OCI-LY3 (cell line): ENCODE results near the gene AFF2.

ENCODE experiments used
- H2AFZ ChIP-seq: fragments of 200-600, 300-600 bp; shearing (Covaris generic); 2 replicates; pipeline ENCODE4 v1.6.0; 2014; ENCODE audit warnings: antibody characterized with exemption, low read depth, low read length
- H3K27ac ChIP-seq: fragments of 200-600, 300-600 bp; sonication (generic); 2 replicates; pipeline ENCODE4 v1.5.1; 2014; ENCODE audit warnings: mild to moderate bottlenecking, low read length, moderate library complexity, mixed read lengths
- H3K27me3 ChIP-seq: fragments of 200-600, 300-600 bp; sonication (generic); 2 replicates; pipeline ENCODE4 v1.6.1; 2014; ENCODE audit warnings: low read depth, low read length, mixed read lengths
- H3K36me3 ChIP-seq: fragments of 200-600, 300-600 bp; sonication (generic); replicated peaks from 2 replicates; pipeline ENCODE3; 2014; ENCODE audit warnings: low read depth, low read length, mixed read lengths
- H3K4me1 ChIP-seq: fragments of 300-600, 200-600 bp; sonication (generic); 2 replicates; pipeline ENCODE4 v1.6.1; 2014; ENCODE audit warnings: low read length, mixed read lengths
- H3K4me2 ChIP-seq: fragments of 200-600, 300-600 bp; sonication (generic); 2 replicates; pipeline ENCODE4 v1.6.1; 2014; ENCODE audit warnings: low read length, mixed read lengths
- H3K4me3 ChIP-seq: fragments of 300-600, 200-600 bp; sonication (generic); 2 replicates; pipeline ENCODE4 v1.5.1; 2014; ENCODE audit warnings: antibody characterized with exemption, mild to moderate bottlenecking, low read length, moderate library complexity
- H3K79me2 ChIP-seq: fragments of 300-600, 200-600 bp; shearing (Covaris generic); 2 replicates; pipeline ENCODE4 v1.6.1; 2014; ENCODE audit warnings: mild to moderate bottlenecking, low read length, mixed read lengths
- H3K9ac ChIP-seq: fragments of 300-600, 200-600 bp; shearing (Covaris generic); 2 replicates; pipeline ENCODE4 v1.6.0; 2014; ENCODE audit warnings: mild to moderate bottlenecking, low read length, moderate library complexity
- H3K9me3 ChIP-seq: fragments of 200-600, 300-600 bp; shearing (Covaris generic); 2 replicates; pipeline ENCODE4 v1.6.1; 2014; ENCODE audit warnings: low read length, mixed read lengths; ENCODE audit not compliant: insufficient read depth
- H4K20me1 ChIP-seq: fragments of 200-600, 300-600 bp; sonication (generic); 2 replicates; pipeline ENCODE4 v1.6.1; 2016; ENCODE audit warnings: low read length, mixed read lengths; ENCODE audit not compliant: insufficient read depth
- EZH2phosphoT487 ChIP-seq: fragments of 200-600 bp; shearing (Covaris generic); IDR thresholded peaks from 2 replicates; pipeline ENCODE4 v1.6.1; 2018; ENCODE audit warnings: antibody characterized with exemption, mixed run types, low read depth
- TF ChIP-seq, protein P1 (sequence below): fragments of 200-600, 300-600 bp; sonication (generic); IDR thresholded peaks from 2 replicates; pipeline ENCODE4 v1.5.1; 2014; ENCODE audit warnings: antibody characterized with exemption, low read length, low read depth

Gene AFF2

DNA sequence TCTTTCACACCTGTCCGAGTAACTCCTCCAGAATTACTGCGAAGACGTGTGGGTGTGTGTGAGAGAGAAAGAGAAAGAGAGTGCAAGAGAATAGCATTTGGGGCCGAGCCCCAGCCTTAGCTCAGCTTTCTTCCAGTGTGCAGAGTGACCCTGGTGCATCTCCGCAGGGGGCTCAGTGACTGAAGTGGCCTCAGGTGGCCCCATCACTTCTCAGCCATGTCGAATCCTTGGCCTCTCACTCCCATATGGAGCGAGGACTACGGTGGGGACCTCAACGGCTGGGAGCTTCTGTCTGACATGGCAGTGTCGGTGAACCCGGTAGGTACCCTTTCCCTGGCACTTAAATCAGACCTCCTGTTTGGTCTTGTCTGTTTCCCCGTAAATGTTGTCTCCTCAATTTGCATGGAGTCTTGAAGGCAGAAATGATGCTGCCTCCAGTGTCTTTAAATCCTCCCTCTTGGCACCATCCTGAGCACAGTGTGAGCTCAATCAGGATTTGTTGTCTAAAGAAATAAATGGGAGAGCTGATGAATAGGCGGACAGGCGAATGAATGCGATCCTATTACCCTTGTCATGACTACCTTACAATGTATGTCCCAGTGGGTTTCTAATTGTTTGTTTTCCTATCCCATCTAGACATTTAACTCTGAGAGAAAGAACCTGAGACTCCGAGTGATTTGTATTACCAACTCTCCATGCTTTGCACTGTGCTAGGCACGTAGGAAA lies 305.9 kb downstream of the AFF2 start:
- Histone ChIP-seq H2AFZ (no peak overlapping the region), H4K20me1 (no peaks in the 10 kb centered on the region), H3K4me1 (no peaks in the 10 kb centered on the region), H3K9me3 (no peaks in the 10 kb centered on the region), H3K9ac (no peak overlapping the region), H3K36me3 (no peaks in the 10 kb centered on the region), H3K27ac (no peak overlapping the region), H3K4me2 (no peak overlapping the region), H3K27me3 (no peaks in the 10 kb centered on the region), H3K79me2 (no peaks in the 10 kb centered on the region), H3K4me3 (no peak overlapping the region)
- no peak for TF ChIP-seq EZH2phosphoT487
- TF ChIP-seq, protein P1, sequence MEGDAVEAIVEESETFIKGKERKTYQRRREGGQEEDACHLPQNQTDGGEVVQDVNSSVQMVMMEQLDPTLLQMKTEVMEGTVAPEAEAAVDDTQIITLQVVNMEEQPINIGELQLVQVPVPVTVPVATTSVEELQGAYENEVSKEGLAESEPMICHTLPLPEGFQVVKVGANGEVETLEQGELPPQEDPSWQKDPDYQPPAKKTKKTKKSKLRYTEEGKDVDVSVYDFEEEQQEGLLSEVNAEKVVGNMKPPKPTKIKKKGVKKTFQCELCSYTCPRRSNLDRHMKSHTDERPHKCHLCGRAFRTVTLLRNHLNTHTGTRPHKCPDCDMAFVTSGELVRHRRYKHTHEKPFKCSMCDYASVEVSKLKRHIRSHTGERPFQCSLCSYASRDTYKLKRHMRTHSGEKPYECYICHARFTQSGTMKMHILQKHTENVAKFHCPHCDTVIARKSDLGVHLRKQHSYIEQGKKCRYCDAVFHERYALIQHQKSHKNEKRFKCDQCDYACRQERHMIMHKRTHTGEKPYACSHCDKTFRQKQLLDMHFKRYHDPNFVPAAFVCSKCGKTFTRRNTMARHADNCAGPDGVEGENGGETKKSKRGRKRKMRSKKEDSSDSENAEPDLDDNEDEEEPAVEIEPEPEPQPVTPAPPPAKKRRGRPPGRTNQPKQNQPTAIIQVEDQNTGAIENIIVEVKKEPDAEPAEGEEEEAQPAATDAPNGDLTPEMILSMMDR = no peak

DNA sequence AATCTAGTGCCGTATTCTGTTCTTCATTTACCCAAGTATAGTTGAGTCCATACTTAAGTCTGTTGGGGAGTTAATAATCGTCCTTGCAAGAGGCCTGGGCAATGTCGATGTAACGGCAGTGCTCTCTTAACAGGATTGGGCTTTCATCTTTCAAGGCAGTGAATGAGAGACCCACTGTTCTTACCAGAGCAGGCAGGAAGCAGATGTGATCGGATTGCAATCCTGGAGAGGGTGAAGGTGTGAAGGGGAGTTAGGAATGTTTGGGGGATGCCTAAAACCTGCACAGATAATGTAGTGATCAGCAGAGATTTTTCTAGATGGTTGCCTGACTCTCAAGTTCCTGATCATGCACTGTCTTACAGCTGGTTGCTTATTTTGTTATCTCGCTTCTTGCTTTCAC lies 308.4 kb downstream of the AFF2 start:
- no peak overlapping the region for H3K4me2 ChIP-seq
- H3K79me2 ChIP-seq = no peaks in the 10 kb centered on the region
- no peaks in the 10 kb centered on the region for H4K20me1 ChIP-seq
- no peak overlapping the region for H3K27ac ChIP-seq
- H3K4me3 ChIP-seq = no peak overlapping the region
- no peaks in the 10 kb centered on the region for H3K9me3 ChIP-seq
- H3K9ac ChIP-seq = no peak overlapping the region
- H3K4me1 ChIP-seq = no peaks in the 10 kb centered on the region
- no peak overlapping the region for H2AFZ ChIP-seq
- no peak for TF ChIP-seq EZH2phosphoT487
- TF ChIP-seq, protein P1 = no peak
- no peaks in the 10 kb centered on the region for H3K36me3 ChIP-seq
- no peaks in the 10 kb centered on the region for H3K27me3 ChIP-seq

DNA sequence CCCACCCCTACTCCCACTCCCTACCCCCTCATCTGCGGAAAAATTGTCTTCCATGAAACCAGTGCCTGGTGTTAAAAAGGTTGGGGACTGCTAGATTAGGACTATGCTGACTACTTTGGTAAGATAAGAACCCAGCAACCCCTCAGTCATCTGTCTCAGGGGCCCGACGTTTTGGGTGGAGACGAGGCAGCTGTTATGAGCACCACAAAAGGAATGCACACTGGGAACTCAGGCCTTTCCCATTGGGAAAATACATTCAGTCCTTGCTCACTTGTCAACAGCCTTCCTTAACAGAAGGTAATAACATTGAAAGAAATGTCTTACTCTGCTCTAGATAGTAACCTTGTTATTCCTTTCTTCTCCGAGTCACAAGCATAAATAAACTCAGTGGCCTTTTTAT lies 310.8 kb downstream of the AFF2 start:
- Histone ChIP-seq H4K20me1 (no peaks in the 10 kb centered on the region), H3K9me3 (no peaks in the 10 kb centered on the region), H3K36me3 (no peaks in the 10 kb centered on the region), H3K79me2 (no peaks in the 10 kb centered on the region), H3K4me3 (no peak overlapping the region), H2AFZ (no peak overlapping the region), H3K27ac (no peak overlapping the region), H3K4me1 (0 out of 2 replicates have a peak, but pooled peaks cover 5% of the 10 kb centered on the region), H3K27me3 (no peaks in the 10 kb centered on the region), H3K9ac (no peak overlapping the region), H3K4me2 (no peak overlapping the region)
- TF ChIP-seq, protein P1 = no peak
- TF ChIP-seq EZH2phosphoT487 = no peak

DNA sequence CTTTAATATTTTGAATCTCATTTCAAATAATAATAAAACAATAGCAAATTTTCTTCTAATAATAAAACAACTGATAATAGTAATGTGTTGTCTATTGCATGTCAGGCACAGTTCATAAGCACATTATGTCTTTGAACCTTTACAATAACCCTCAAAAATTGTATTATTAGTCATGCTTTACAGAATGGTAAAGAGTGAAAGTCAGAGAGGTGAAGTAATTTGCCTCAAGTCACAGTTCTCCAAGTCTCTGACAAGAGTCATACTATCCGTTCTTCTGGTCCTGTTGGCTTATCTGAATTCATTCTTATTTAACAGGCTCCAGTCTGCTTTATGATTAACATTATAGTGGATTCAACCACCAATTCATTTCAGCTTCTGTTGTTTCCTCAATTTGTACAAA lies 313.0 kb downstream of the AFF2 start:
- TF ChIP-seq, protein P1 = no peak
- no peak for TF ChIP-seq EZH2phosphoT487
- Histone ChIP-seq H3K79me2 (no peaks in the 10 kb centered on the region), H2AFZ (no peak overlapping the region), H3K36me3 (no peaks in the 10 kb centered on the region), H3K9ac (no peak overlapping the region), H3K4me1 (0 out of 2 replicates have a peak, but pooled peaks cover 5% of the 10 kb centered on the region), H3K4me3 (no peak overlapping the region), H4K20me1 (no peaks in the 10 kb centered on the region), H3K4me2 (no peak overlapping the region), H3K9me3 (no peaks in the 10 kb centered on the region), H3K27ac (no peak overlapping the region), H3K27me3 (no peaks in the 10 kb centered on the region)
